Calu3 (cell line): ENCODE measurements around the gene RP9. TPM values are rescaled to one million over a fixed set of nuclear protein-coding genes. Genes with fewer than 3 reads are reported as not detected.

Source experiments
- BruUV-seq: library from RNA; stranded (reverse); fragments of 400-500 nt; replicated peaks from 2 replicates; lab custom pipeline; 2021; lab: Mats Ljungman, UMichigan
- CTCF ChIA-PET: fragments of 300-600 bp; sonication (Branson Sonifier 250); formaldehyde crosslinking; loops from one replicate; lab custom pipeline; 2022; ENCODE audit warnings: antibody characterized with exemption; lab: Charles Lee
- DNase-seq: peaks from one replicate; pipeline ENCODE4 v3.0.0; 2022
- H3K27ac Mint-ChIP-seq: one replicate; pipeline ENCODE4 v1.8.0; 2022; ENCODE audit warnings: mixed read lengths; ENCODE audit not compliant: unreplicated experiment
- H3K27me3 Mint-ChIP-seq: one replicate; pipeline ENCODE4 v1.8.0; 2022; ENCODE audit warnings: mixed read lengths; ENCODE audit not compliant: unreplicated experiment
- H3K36me3 Mint-ChIP-seq: one replicate; pipeline ENCODE4 v1.8.0; 2022; ENCODE audit warnings: mild to moderate bottlenecking, moderate library complexity, mixed read lengths; ENCODE audit not compliant: insufficient read depth, unreplicated experiment
- H3K4me1 Mint-ChIP-seq: one replicate; pipeline ENCODE4 v1.8.0; 2022; ENCODE audit warnings: mild to moderate bottlenecking, low read depth, mixed read lengths; ENCODE audit not compliant: unreplicated experiment
- H3K4me3 Mint-ChIP-seq: one replicate; pipeline ENCODE4 v1.8.0; 2022; ENCODE audit warnings: mild to moderate bottlenecking, low read depth, moderate library complexity, mixed read lengths; ENCODE audit not compliant: unreplicated experiment
- H3K9me3 Mint-ChIP-seq: one replicate; pipeline ENCODE4 v1.8.0; 2022; ENCODE audit warnings: low read depth, mixed read lengths; ENCODE audit not compliant: unreplicated experiment
- CTCF ChIP-seq: fragments of 200-600 bp; IDR thresholded peaks from one replicate; pipeline ENCODE4 v1.8.0; 2022; ENCODE audit warnings: antibody characterized with exemption; ENCODE audit not compliant: unreplicated experiment
- intact Hi-C: fragments of 100-400 bp; cut with micrococcal nuclease; formaldehyde crosslinking; loops from one replicate; pipeline ENCODE4 v1.10.0; 2022; ENCODE audit not compliant: unreplicated experiment
- total RNA-seq: library from RNA; stranded (reverse); gene quantifications from 2 replicates; pipeline ENCODE4 v1.2.3, GENCODE V29; 2022

The RP9 gene
- total RNA-seq, 1 experiment from 2014 or later, result 37.2 TPM

- no peak for TF ChIP-seq CTCF
- CTCF ChIA-PET, result interaction anchor here (1.0 kb wide), 1 partner anchor 10 kb away, joined by 3 read pairs; no protein-coding TSS in a partner anchor
- Mint-ChIP-seq H3K36me3 (peaks cover 37% of the 10 kb centered on the region), H3K27me3 (no peaks in the 10 kb centered on the region), H3K4me3 (no peak overlapping the region), H3K9me3 (peaks cover 2% of the 10 kb centered on the region), H3K27ac (no peak overlapping the region), H3K4me1 (peaks cover 40% of the 10 kb centered on the region)
- no TSS peak for BruUV-seq
- no peak for DNase-seq
- intact Hi-C loops, result loop anchor here (2.0 to 10.0 kb wide), 3 partner anchors 21 to 295 kb away; partner anchors contain the start of gene RP9
These were observed 49.6 kb downstream of the RP9 start for GRCh38 chr7:33059635-33060034.

- DNase-seq, result no peak
- TF ChIP-seq CTCF, result no peak
- Mint-ChIP-seq H3K4me1 (peaks cover 39% of the 10 kb centered on the region), H3K36me3 (peaks cover 10% of the 10 kb centered on the region), H3K4me3 (no peak overlapping the region), H3K27me3 (no peaks in the 10 kb centered on the region), H3K27ac (peak overlapping the region; percentile 4), H3K9me3 (no peaks in the 10 kb centered on the region)
- CTCF ChIA-PET, result interaction anchor here (0.6 kb wide), 1 partner anchor 1887 kb away, joined by 3 read pairs; no protein-coding TSS in a partner anchor
- intact Hi-C loops, result loop anchor here (10.0 kb wide), 1 partner anchor 290 kb away; no protein-coding TSS in a partner anchor
- no TSS peak for BruUV-seq
These were observed 54.0 kb downstream of the RP9 start for GRCh38 chr7:33055158-33055557.

- no TSS peak for BruUV-seq
- DNase-seq, result no peak
- CTCF ChIA-PET, result interaction anchor here (0.6 kb wide), 1 partner anchor 141 kb away, joined by 3 read pairs; no protein-coding TSS in a partner anchor
- H3K9me3 Mint-ChIP-seq, result no peaks in the 10 kb centered on the region
- H3K27ac Mint-ChIP-seq, result no peak overlapping the region
- no peak for TF ChIP-seq CTCF
- H3K27me3 Mint-ChIP-seq, result no peaks in the 10 kb centered on the region
- H3K36me3 Mint-ChIP-seq, result peaks cover 5% of the 10 kb centered on the region
- intact Hi-C loops, result loop anchor here (10.0 kb wide), 1 partner anchor 290 kb away; no protein-coding TSS in a partner anchor
- peaks cover 32% of the 10 kb centered on the region for H3K4me1 Mint-ChIP-seq
- no peak overlapping the region for H3K4me3 Mint-ChIP-seq
These were observed 54.8 kb downstream of the RP9 start for GRCh38 chr7:33054261-33054964.

- Mint-ChIP-seq H3K27me3 (no peaks in the 10 kb centered on the region), H3K27ac (no peak overlapping the region), H3K4me3 (no peak overlapping the region), H3K36me3 (peaks cover 5% of the 10 kb centered on the region), H3K9me3 (no peaks in the 10 kb centered on the region), H3K4me1 (peaks cover 25% of the 10 kb centered on the region)
- CTCF ChIA-PET, result interaction anchor here (0.6 to 1.3 kb wide), 4 partner anchors 11 to 140 kb away, joined by 3 to 5 read pairs (median 3); no protein-coding TSS in a partner anchor
- intact Hi-C loops, result loop anchor here (10.0 kb wide), 1 partner anchor 289 kb away; no protein-coding TSS in a partner anchor
- TF ChIP-seq CTCF, result no peak
- DNase-seq, result no peak
- no TSS peak for BruUV-seq
These were observed 55.5 kb downstream of the RP9 start for GRCh38 chr7:33053721-33054120.
